H1 (cell line): ENCODE results near the gene SUMF1. TPM values are rescaled to one million over a fixed set of nuclear protein-coding genes. Genes with fewer than 3 reads are reported as not detected.
"Not testable (repeated sequence)": the region's sequence is repeated elsewhere in the genome, so short reads cannot be mapped to it uniquely, and the experiment has no call there.

Source experiments
- CTCF ChIA-PET: fragments of 300-600 bp; sonication (Branson Sonifier 250); formaldehyde crosslinking; loops from one replicate; lab custom pipeline; 2021; ENCODE audit not compliant: partially characterized antibody; lab: Charles Lee
- POLR2A ChIA-PET: fragments of 300-600 bp; sonication (Branson Sonifier 250); formaldehyde crosslinking; loops from one replicate; lab custom pipeline; 2021; ENCODE audit warnings: inconsistent platforms; ENCODE audit not compliant: partially characterized antibody; lab: Charles Lee
- DNase-seq, 2 experiments: peaks; one replicate each; pipeline versions ENCODE4 v3.0.0 to v3.0.0-alpha.2; 2010 to 2022; ENCODE audit warnings: low spot score in 2 of 2, low read depth in 1 of 2, mixed read lengths in 1 of 2
- FAIRE-seq: peaks from 2 replicates; lab custom pipeline; 2011; peaks lifted over from hg19 to GRCh38; lab: Jason Lieb, UNC
- H2AFZ ChIP-seq: 2 replicates; pipeline ENCODE4 v1.8.1; 2012; ENCODE audit warnings: low read length, inconsistent platforms
- H2AK5ac ChIP-seq: 2 replicates; pipeline ENCODE4 v1.6.1; 2013; ENCODE audit warnings: low read depth, low read length
- H2BK120ac ChIP-seq: replicated peaks from 2 replicates; pipeline ENCODE3; 2013; ENCODE audit warnings: low read depth, low read length, inconsistent platforms
- H2BK12ac ChIP-seq: 2 replicates; pipeline ENCODE4 v1.6.1; 2013; ENCODE audit warnings: low read depth, low read length
- H2BK15ac ChIP-seq: 2 replicates; pipeline ENCODE4 v1.6.1; 2013; ENCODE audit warnings: low read length
- H2BK20ac ChIP-seq: 2 replicates; pipeline ENCODE4 v1.6.1; 2013; ENCODE audit warnings: low read length
- H2BK5ac ChIP-seq: 2 replicates; pipeline ENCODE4 v1.6.1; 2013; ENCODE audit warnings: low read depth, low read length
- H3K14ac ChIP-seq: 2 replicates; pipeline ENCODE4 v1.6.1; 2013; ENCODE audit warnings: inconsistent platforms; ENCODE audit not compliant: insufficient read length
- H3K18ac ChIP-seq: 2 replicates; pipeline ENCODE4 v1.6.1; 2013; ENCODE audit warnings: low read length; ENCODE audit errors: extremely low read depth
- H3K23ac ChIP-seq: 2 replicates; pipeline ENCODE4 v1.6.1; 2013; ENCODE audit warnings: inconsistent platforms; ENCODE audit not compliant: insufficient read length
- H3K23me2 ChIP-seq: 2 replicates; pipeline ENCODE4 v1.6.1; 2013; ENCODE audit warnings: low read depth, low read length
- H3K27ac ChIP-seq: 2 replicates; pipeline ENCODE4 v1.6.1; 2011; ENCODE audit warnings: low read depth, low read length, inconsistent platforms
- H3K27me3 ChIP-seq, 4 experiments: replicated peaks in 1 of 4; 1 replicate in 1 of 4; 2 replicates in 3 of 4; pipeline versions ENCODE4 v1.6.1 to v1.8.1; 2011 to 2013; ENCODE audit warnings: low read length in 3 of 4, mild to moderate bottlenecking in 3 of 4, inconsistent platforms in 2 of 4, mixed read lengths in 2 of 4, moderate library complexity in 1 of 4; ENCODE audit not compliant: control insufficient read depth in 3 of 4, insufficient read depth in 3 of 4; ENCODE audit errors: extremely low read depth in 1 of 4
- H3K36me3 ChIP-seq, 4 experiments: 2 replicates each; pipeline versions ENCODE4 v1.6.1 to v1.8.1; 2011 to 2013; ENCODE audit warnings: mild to moderate bottlenecking in 4 of 4, low read length in 3 of 4, moderate library complexity in 2 of 4, control low read depth in 1 of 4, inconsistent platforms in 1 of 4; ENCODE audit not compliant: insufficient read depth in 4 of 4, control insufficient read depth in 2 of 4
- H3K4ac ChIP-seq: replicated peaks from 2 replicates; pipeline ENCODE3; 2013; ENCODE audit warnings: low read length, low read depth, mixed read lengths, inconsistent platforms; ENCODE audit not compliant: insufficient read length
- H3K4me1 ChIP-seq, 4 experiments: replicated peaks in 1 of 4; 1 replicate in 1 of 4; 2 replicates in 3 of 4; pipeline versions ENCODE4 v1.6.1 to v1.8.1; 2011 to 2013; ENCODE audit warnings: low read length in 3 of 4, inconsistent platforms in 2 of 4, mixed read lengths in 1 of 4; ENCODE audit not compliant: insufficient read depth in 4 of 4, control insufficient read depth in 3 of 4
- H3K4me2 ChIP-seq, 2 experiments: 2 replicates each; pipeline versions ENCODE4 v1.6.1 to v1.8.1; 2011 to 2013; ENCODE audit warnings: low read depth in 2 of 2, low read length in 2 of 2, control low read depth in 1 of 2, inconsistent platforms in 1 of 2, mild to moderate bottlenecking in 1 of 2; ENCODE audit not compliant: insufficient read depth in 1 of 2
- H3K4me3 ChIP-seq, 4 experiments: fragments of 200-600, 300-600 bp in 1 of 4; sonication (generic), shearing (Covaris generic), sonication (Bioruptor Twin) in 1 of 4; 2 replicates each; pipeline versions ENCODE4 v1.5.1 to v1.8.1; 2011 to 2016; ENCODE audit warnings: low read length in 4 of 4, low read depth in 3 of 4, control low read depth in 2 of 4, inconsistent platforms in 2 of 4, mild to moderate bottlenecking in 2 of 4, mixed read lengths in 1 of 4, moderate library complexity in 1 of 4; ENCODE audit not compliant: insufficient read depth in 2 of 4; ENCODE audit errors: extremely low read depth in 1 of 4
- H3K56ac ChIP-seq: replicated peaks from 2 replicates; pipeline ENCODE3; 2013; ENCODE audit warnings: low read depth, mild to moderate bottlenecking, mixed read lengths, low read length, inconsistent platforms; ENCODE audit not compliant: insufficient read length
- H3K79me1 ChIP-seq: 2 replicates; pipeline ENCODE4 v1.6.1; 2013; ENCODE audit warnings: low read depth, low read length, control low read depth
- H3K79me2 ChIP-seq, 2 experiments: 2 replicates each; pipeline versions ENCODE4 v1.6.1 to v1.8.1; 2012 to 2013; ENCODE audit warnings: low read length in 2 of 2, mild to moderate bottlenecking in 2 of 2, inconsistent platforms in 1 of 2; ENCODE audit not compliant: insufficient read depth in 2 of 2, control insufficient read depth in 1 of 2
- H3K9ac ChIP-seq, 4 experiments: replicated peaks in 1 of 4; 1 replicate in 1 of 4; 2 replicates in 3 of 4; pipeline versions ENCODE4 v1.6.1 to v1.8.1; 2011 to 2013; ENCODE audit warnings: low read depth in 3 of 4, low read length in 3 of 4, control low read depth in 2 of 4, mild to moderate bottlenecking in 2 of 4, moderate library complexity in 2 of 4, inconsistent platforms in 1 of 4; ENCODE audit errors: extremely low read depth in 1 of 4
- H3K9me3 ChIP-seq, 2 experiments: 2 replicates each; pipeline versions ENCODE4 v1.6.1 to v1.8.1; 2012 to 2013; ENCODE audit warnings: mild to moderate bottlenecking in 2 of 2, moderate library complexity in 2 of 2, control low read depth in 1 of 2, inconsistent platforms in 1 of 2, low read depth in 1 of 2, low read length in 1 of 2, mixed read lengths in 1 of 2; ENCODE audit not compliant: insufficient read depth in 2 of 2
- H4K20me1 ChIP-seq, 2 experiments: replicated peaks in 1 of 2; 2 replicates each; pipeline versions ENCODE3 to v1.8.1; 2011 to 2013; ENCODE audit warnings: inconsistent platforms in 2 of 2, low read length in 2 of 2, mild to moderate bottlenecking in 1 of 2; ENCODE audit not compliant: insufficient read depth in 2 of 2, control insufficient read depth in 1 of 2
- H4K5ac ChIP-seq: 2 replicates; pipeline ENCODE4 v1.6.1; 2013; ENCODE audit warnings: low read length, low read depth, mixed read lengths, inconsistent platforms; ENCODE audit not compliant: insufficient read length
- H4K8ac ChIP-seq: 2 replicates; pipeline ENCODE4 v1.8.0; 2013; ENCODE audit warnings: mild to moderate bottlenecking, moderate library complexity, low read length, inconsistent platforms; ENCODE audit not compliant: insufficient read depth; ENCODE audit errors: extremely low read depth
- H4K91ac ChIP-seq: replicated peaks from 2 replicates; pipeline ENCODE3; 2013; ENCODE audit warnings: low read length, mixed read lengths, inconsistent platforms; ENCODE audit not compliant: insufficient read length
- GABPA ChIP-seq: IDR thresholded peaks from 2 replicates; pipeline ENCODE4 v1.6.1; 2011; ENCODE audit warnings: mild to moderate bottlenecking, low read length, moderate library complexity, borderline replicate concordance; ENCODE audit not compliant: insufficient read depth
- polyA plus RNA-seq, 7 experiments: library from polyadenylated mRNA; depleted of rRNA in 3 of 7; stranded (reverse) in 5 of 7; unstranded in 2 of 7; fragments of >200 nt in 5 of 7; fragments of 200-250 nt in 2 of 7; gene quantifications; 1 replicate in 5 of 7; 2 replicates in 1 of 7; 4 replicates in 1 of 7; pipeline versions ENCODE4 v1.2.1 to v1.2.3, GENCODE V29; 2011 to 2013; ENCODE audit warnings: missing spikeins in 2 of 7, mixed read lengths in 2 of 7
- total RNA-seq: library from RNA; stranded (reverse); fragmentation: NEBNext Ultra II Directional; extraction: Animal tissue kit (Norgen Biotek cat#: 25700); gene quantifications from 2 replicates; pipeline ENCODE4 v1.2.1, GENCODE V29; 2021

Gene SUMF1
- total and polyA plus RNA-seq, 2 of the 8 experiments (the other 6 are each of a cell fraction or from before 2014, with no cell fraction given) = 12.5 to 15.0 TPM

- no peak for TF ChIP-seq GABPA
- TF ChIP-seq, all 59 proteins: peak for 0
These were observed 135.0 kb downstream of the SUMF1 start (continued) for GRCh38 chr3:4332111-4332510.

GRCh38 chr3:4329806-4330205 is 137.3 kb downstream of the SUMF1 start:
- H3K23ac ChIP-seq, H2BK5ac ChIP-seq, H3K4ac ChIP-seq, H3K4me2 ChIP-seq, H3K27me3 ChIP-seq, H4K20me1 ChIP-seq, H3K36me3 ChIP-seq, H3K4me3 ChIP-seq, H3K9ac ChIP-seq, H4K91ac ChIP-seq, H2AK5ac ChIP-seq, FAIRE-seq, DNase-seq, H2BK20ac ChIP-seq, H3K18ac ChIP-seq, H2BK12ac ChIP-seq, CTCF ChIA-PET, H2BK15ac ChIP-seq, H3K56ac ChIP-seq, H3K14ac ChIP-seq, H3K23me2 ChIP-seq, H3K79me2 ChIP-seq, H2AFZ ChIP-seq, H4K8ac ChIP-seq, POLR2A ChIA-PET, H3K79me1 ChIP-seq, H3K27ac ChIP-seq, H2BK120ac ChIP-seq, H3K4me1 ChIP-seq, H4K5ac ChIP-seq: not testable (repeated sequence)
- H3K9me3 ChIP-seq = peaks cover 20 to 24% of the 10 kb centered on the region in 2 experiments
